ENCODE data around the gene PDZD11.
"Not testable (repeated sequence)": the region's sequence is repeated elsewhere in the genome, so short reads cannot be mapped to it uniquely, and the experiment has no call there.

The PDZD11 gene

GRCh38 chrX:70255452-70255851, 34.3 kb downstream of the PDZD11 start:
- no peak for DNase-seq

- DNase-seq, result no peak
These were observed 34.8 kb downstream of the PDZD11 start for GRCh38 chrX:70254909-70255308.

DNA sequence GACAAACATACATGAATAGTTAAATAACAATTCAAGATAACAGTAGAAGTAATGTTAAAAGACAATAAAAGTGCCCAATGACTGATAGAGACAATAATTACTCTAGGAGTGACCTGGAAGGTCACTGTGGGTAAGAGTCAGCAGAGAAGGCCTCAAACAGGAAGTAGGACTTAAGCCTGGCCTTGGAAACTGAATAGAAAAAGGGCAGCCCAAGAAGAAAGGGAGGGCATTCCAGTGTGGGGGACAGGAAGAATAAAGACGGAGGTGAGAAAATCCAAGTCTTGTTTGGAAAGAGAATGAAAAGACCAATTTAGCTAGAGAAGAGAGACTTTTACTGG, 35.7 kb downstream of the PDZD11 start:
- no peak for DNase-seq

DNA sequence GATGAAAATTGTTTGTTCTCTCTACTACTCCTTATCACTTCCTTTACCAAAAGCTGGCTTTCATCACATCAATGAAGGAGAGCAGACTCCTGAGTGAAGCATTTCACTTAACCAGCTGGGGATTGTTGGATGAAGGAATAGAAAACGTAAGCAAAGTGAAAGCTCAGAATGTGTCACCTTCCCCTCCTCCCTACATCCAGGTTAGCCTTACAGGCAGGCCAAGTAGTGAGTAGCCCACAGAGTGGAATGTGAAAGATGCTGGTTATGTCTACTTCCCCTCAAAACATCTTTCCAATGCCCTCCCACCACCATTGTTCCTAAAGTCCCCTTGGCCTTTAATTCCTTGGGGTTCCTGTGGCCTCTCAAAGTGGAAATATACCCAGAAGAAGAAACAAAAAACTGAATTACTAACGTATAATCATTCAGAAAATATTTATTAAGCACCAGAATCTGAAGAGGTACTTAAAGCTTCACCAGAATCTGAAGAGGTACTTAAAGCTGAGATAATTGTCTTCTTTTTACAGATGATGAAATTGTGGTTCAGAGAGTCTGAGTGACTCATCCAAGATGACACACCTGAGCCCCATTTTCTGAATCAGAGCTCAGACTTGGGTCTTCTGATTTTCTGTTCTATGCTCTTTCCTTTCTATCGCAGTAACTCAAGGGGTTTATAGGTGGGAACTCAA, 36.2 kb downstream of the PDZD11 start:
- DNase-seq, result no peak

DNA sequence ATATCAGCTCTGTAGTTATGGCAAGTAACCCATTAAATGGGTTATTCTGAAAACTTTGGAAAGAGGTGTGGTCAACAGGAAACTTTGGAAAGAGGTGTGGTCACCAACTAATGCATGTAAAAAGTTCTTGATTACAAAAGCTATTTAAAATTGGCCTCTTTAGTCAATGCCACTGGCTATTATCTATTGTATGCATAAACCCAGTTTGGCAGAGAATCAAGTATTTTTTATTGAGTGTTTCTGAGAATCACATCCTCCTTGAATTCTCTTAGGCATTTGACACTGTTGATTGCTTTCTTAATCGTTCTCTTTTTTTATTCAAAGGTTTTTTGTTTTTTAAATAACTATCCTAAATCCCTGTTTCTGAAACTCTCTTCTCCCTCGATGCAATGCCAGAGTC, 37.2 kb downstream of the PDZD11 start:
- DNase-seq, result no peak

GRCh38 chrX:70247252-70247651, 42.5 kb downstream of the PDZD11 start:
- no peak for DNase-seq

DNA sequence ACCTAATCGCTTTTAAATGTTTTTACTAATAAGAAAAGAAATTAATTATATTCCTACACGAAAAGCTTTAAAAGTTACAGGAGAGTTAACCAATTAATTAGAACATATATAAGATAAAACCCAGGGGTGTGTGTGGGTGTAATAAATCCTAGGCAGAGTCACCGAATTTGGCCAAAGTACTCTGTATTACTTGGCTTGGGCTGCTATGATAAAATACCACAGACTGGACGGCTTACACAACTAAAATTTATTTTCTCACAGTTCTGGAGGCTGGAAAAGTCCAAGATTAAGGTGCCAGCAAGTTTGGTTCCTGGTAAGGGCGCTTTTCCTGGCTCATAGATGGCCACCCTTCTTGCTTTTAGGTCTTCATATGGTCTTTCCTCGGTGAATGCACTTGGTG, 44.8 kb downstream of the PDZD11 start:
- DNase-seq, result no peak

- not testable (repeated sequence) for DNase-seq
These were observed 46.1 kb downstream of the PDZD11 start for GRCh38 chrX:70243601-70244000.

DNA sequence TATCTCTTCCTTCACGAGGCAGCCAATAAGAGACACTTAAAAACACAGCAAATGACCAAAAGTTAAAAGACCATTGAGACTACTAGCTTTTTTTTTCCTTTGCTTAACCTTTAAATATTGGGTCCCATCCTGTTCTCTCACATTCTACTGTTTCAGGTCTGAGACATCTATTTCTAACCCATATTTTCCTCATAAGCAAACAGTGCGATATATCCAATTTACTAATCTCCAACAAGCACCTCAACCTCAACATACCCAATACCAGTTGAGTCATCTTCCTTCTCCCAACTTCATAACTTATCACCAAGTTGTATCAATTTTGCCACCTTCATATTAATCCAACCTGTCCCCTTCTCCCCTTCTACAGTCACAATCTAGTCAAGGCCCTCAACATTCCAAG, 48.2 kb downstream of the PDZD11 start:
- no peak for DNase-seq

DNA sequence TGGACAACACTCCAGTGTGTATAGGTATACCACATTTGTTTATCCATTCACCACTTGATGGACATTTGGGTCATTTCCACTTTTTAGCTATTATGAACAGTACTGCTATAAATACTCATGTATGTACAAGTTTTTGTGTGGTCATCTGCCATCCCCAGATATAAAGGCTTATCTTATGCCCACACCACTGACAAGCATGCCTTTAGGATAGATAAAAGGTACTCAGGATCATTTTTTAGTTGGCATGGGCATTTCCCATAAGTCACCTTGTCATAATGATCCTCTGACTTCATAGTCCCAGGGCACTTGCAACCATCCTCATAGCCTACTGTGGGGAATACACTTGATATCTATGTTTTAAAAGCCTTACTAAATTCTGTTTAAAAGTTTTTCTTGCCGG, 49.0 kb downstream of the PDZD11 start:
- no peak for DNase-seq

Measured in CD4-positive, alpha-beta T cell treated with Interleukin-4 for 4 hours (primary cell).